Body of pancreas (tissue), 4 donors: ENCODE results near the gene UBE2D2. TPM values are rescaled to one million over a fixed set of nuclear protein-coding genes. Genes with fewer than 3 reads are reported as not detected.

ENCODE experiments used
- ATAC-seq: fragments of 150-250 bp; one replicate; pipeline ENCODE4 v1.9.1; 2016
- DNase-seq, 4 donors: peaks; one replicate each; pipeline ENCODE4 v3.0.0-alpha.2; 2019
- H3K27ac ChIP-seq, 4 donors: fragments of 200-600 bp; sonication (generic); 1 replicate in 3 of 4; 2 replicates in 1 of 4; pipeline versions ENCODE4 v1.5.1 to v1.6.1; 2016 to 2019; ENCODE audit warnings: mild to moderate bottlenecking in 1 of 4, mixed read lengths in 1 of 4, moderate library complexity in 1 of 4
- H3K27me3 ChIP-seq, 2 donors: fragments of 200-600 bp; sonication (generic); one replicate each; pipeline ENCODE4 v1.6.0; 2016; ENCODE audit warnings: mild to moderate bottlenecking in 1 of 2
- H3K36me3 ChIP-seq, 2 donors: fragments of 200-600 bp; sonication (generic); replicated peaks in 1 of 2; 2 replicates each; pipeline ENCODE4 v1.5.1; 2016; ENCODE audit warnings: low read depth in 2 of 2; ENCODE audit not compliant: insufficient read depth in 1 of 2
- H3K4me1 ChIP-seq: fragments of 200-600 bp; sonication (generic); one replicate; pipeline ENCODE4 v1.6.0; 2016
- H3K4me3 ChIP-seq, 2 donors: fragments of 200-600 bp; sonication (generic); 1 replicate in 1 of 2; 2 replicates in 1 of 2; pipeline ENCODE4 v1.5.1; 2016 to 2019
- H3K9me3 ChIP-seq, 3 donors: fragments of 200-600 bp; sonication (generic); 1 replicate in 2 of 3; 2 replicates in 1 of 3; pipeline ENCODE4 v1.5.1; 2016
- POLR2A ChIP-seq, 3 donors: fragments of 450-650 bp; IDR thresholded peaks; one replicate each; pipeline ENCODE4 v1.6.1; 2016; ENCODE audit warnings: antibody characterized with exemption in 3 of 3, mild to moderate bottlenecking in 2 of 3
- WGBS, 2 donors: methylation state at CpG; one replicate each; pipeline ENCODE4 v1.1.5; 2017; 5-methylcytosine and 5-hydroxymethylcytosine counted together
- intact Hi-C: fragments of 100-400 bp; cut with DNase I; formaldehyde crosslinking; loops from one replicate; pipeline ENCODE4 v1.15.1; 2023
- total RNA-seq, 2 donors: library from RNA; depleted of rRNA; stranded (reverse); fragments of >200 nt; gene quantifications; one replicate each; pipeline ENCODE4 v1.1.0, GENCODE V29; 2016
- TF ChIP-seq, protein P1 (sequence below), 7 experiments: fragments of 450-650 bp in 4 of 7; fragments of 200-600 bp in 3 of 7; sonication (generic) in 3 of 7; IDR thresholded peaks; one replicate each; pipeline ENCODE4 v1.5.1; 2016 to 2019; ENCODE audit warnings: antibody characterized with exemption in 7 of 7

UBE2D2 gene
- total RNA-seq, 2 donors from 2014 or later: 38.9 to 102 TPM

DNA sequence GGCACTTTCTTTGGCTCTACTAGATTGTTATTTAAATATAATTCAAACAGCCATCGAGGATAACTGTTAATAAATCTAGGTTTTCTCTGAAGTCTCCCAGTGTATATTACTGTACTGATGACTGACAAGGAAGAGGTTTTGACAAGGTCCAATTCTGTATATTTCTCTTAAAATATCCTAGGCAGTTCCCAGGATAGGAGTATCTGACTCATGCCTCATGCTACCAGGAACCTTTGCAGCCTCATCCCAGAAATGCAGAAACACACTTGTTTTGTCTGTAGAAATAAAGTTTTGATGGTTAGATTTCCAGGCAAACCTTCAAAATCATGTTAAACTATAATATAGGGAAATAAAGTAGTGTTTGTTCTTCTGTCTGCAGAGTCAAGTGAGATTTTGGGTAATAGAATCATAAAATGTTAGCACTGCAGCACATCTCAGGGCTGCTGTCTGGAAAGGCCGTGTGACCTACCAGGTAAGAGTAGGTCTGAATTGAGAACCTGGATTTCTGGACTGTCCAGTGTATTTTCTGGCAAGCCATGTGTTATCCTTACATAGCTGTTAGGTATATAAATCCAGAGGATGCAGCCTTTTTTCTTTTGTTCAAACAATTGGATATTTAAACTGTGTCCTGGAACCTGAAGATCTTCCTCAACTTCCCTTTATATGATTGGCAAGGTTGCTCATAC lies 8.3 kb downstream of the UBE2D2 start:
- TF ChIP-seq POLR2A (IDR thresholded peaks at IDR 0.05): no peak
- TF ChIP-seq, protein P1, sequence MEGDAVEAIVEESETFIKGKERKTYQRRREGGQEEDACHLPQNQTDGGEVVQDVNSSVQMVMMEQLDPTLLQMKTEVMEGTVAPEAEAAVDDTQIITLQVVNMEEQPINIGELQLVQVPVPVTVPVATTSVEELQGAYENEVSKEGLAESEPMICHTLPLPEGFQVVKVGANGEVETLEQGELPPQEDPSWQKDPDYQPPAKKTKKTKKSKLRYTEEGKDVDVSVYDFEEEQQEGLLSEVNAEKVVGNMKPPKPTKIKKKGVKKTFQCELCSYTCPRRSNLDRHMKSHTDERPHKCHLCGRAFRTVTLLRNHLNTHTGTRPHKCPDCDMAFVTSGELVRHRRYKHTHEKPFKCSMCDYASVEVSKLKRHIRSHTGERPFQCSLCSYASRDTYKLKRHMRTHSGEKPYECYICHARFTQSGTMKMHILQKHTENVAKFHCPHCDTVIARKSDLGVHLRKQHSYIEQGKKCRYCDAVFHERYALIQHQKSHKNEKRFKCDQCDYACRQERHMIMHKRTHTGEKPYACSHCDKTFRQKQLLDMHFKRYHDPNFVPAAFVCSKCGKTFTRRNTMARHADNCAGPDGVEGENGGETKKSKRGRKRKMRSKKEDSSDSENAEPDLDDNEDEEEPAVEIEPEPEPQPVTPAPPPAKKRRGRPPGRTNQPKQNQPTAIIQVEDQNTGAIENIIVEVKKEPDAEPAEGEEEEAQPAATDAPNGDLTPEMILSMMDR (IDR thresholded peaks at IDR 0.05): no peak
- Histone ChIP-seq H3K4me1 (peaks cover 41% of the 10 kb centered on the region), H3K9me3 (no peaks in the 10 kb centered on the region), H3K4me3 (no peak overlapping the region), H3K36me3 (no peaks in the 10 kb centered on the region), H3K27me3 (no peaks in the 10 kb centered on the region), H3K27ac (no peak overlapping the region)
- ATAC-seq: no peak
- intact Hi-C loops: no loop called here
- WGBS, 2 donors: 64 to 74% methylated on average over 2 of the region's 2 CpGs
- DNase-seq: no peak

DNA sequence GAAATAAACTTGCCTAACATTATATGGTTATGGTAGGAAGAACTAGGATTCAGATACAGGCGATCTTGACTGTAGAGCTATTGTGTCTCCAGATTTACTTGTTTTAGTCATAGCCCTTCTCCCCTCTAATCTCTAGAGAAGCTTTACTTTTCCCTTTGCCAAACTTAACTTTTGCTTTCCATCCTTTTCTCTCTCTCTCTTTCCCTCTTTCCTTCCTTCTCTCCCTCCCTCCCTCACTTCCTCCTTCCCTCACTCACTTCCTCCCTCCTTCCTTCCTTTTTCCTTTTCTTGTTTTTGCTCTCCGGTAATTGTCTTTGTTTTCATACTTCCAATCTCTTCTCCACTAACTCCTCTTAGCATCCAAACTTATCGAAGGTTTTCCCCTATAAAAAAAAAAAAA lies 10.4 kb downstream of the UBE2D2 start:
- Histone ChIP-seq H3K4me1 (peaks cover 29% of the 10 kb centered on the region), H3K27me3 (no peaks in the 10 kb centered on the region), H3K4me3 (no peak overlapping the region), H3K27ac (peak overlapping the region in 2 of 4 donors; percentile 28 to 68), H3K9me3 (no peaks in the 10 kb centered on the region), H3K36me3 (no peaks in the 10 kb centered on the region)
- TF ChIP-seq, protein P1 (IDR thresholded peaks at IDR 0.05): no peak
- TF ChIP-seq POLR2A (IDR thresholded peaks at IDR 0.05): no peak
- DNase-seq: no peak
- WGBS, 2 donors: 56 to 65% methylated on average over 3 of the region's 3 CpGs
- ATAC-seq: no peak
- intact Hi-C loops: no loop called here

DNA sequence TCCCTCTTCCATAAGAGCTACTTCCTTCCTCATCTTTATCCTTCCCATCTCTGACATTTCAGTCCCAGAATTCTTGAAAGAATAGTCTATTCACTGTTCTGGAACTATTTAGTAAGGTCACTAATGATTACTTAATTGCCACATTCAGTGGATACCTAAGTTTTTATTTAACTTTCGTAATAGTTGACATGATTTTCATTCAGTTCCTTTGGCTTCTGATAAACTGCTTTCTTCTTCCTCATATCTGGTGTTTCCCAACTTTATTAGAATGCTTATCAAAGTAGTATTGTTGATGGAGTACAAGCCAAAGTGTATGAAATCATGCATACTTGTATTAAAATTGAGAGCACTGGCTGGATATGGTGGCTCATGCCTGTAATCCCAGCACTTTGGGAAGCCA lies 10.8 kb downstream of the UBE2D2 start:
- Histone ChIP-seq H3K9me3 (no peaks in the 10 kb centered on the region), H3K4me1 (peaks cover 31% of the 10 kb centered on the region), H3K36me3 (no peaks in the 10 kb centered on the region), H3K27ac (peak overlapping the region in 2 of 4 donors; percentile 28 to 68), H3K27me3 (no peaks in the 10 kb centered on the region), H3K4me3 (no peak overlapping the region)
- intact Hi-C loops: no loop called here
- TF ChIP-seq, protein P1 (IDR thresholded peaks at IDR 0.05): no peak
- no peak for TF ChIP-seq POLR2A (IDR thresholded peaks at IDR 0.05)
- peak; percentile 71 for ATAC-seq
- no peak for DNase-seq
- WGBS, 2 donors: 29 to 44% methylated on average over 1 of the region's 1 CpG

DNA sequence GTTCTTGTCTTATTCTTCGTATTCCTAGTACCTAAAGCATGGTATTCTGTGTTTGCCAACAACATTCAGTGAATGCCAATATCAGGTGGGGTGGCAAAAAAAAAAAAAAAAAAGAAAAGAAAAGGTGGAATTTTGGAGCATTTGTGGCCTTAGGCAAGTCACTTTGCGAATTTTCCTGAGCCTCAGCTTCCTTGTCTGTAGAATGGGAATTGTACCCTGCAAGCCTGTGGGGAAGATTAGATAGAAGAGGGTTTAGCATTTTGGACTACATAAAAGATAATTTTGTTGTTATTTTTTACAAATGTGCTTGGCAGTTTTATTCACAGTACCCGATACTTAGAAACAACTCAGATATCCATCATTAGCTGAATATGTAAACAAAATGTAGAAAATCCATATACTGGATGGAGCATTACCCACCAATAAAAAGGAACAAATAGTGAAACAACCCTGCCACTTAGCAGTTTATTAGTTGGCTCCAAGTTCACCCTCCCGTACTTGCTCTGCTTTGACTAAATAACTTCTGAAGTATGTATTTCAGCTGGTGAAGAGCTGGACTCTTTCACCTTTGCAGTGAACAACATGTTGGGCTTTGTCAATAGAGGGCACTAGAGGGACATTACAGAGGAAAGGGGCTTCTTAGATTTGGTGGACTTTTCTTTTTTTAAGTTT lies 13.6 kb downstream of the UBE2D2 start:
- H3K36me3 ChIP-seq: no peaks in the 10 kb centered on the region
- no peaks in the 10 kb centered on the region for H3K9me3 ChIP-seq
- TF ChIP-seq, protein P1 (IDR thresholded peaks at IDR 0.05): peak; percentile 11 to 47 (median 31)
- no peak for TF ChIP-seq POLR2A (IDR thresholded peaks at IDR 0.05)
- intact Hi-C loops: no loop called here
- no peaks in the 10 kb centered on the region for H3K27me3 ChIP-seq
- H3K4me1 ChIP-seq: peaks cover 47% of the 10 kb centered on the region
- 46 to 49% methylated on average over 4 of the region's 4 CpGs for WGBS, 2 donors
- no peak for DNase-seq
- H3K4me3 ChIP-seq: no peak overlapping the region
- H3K27ac ChIP-seq: no peak overlapping the region
- peak; percentile 45 for ATAC-seq

DNA sequence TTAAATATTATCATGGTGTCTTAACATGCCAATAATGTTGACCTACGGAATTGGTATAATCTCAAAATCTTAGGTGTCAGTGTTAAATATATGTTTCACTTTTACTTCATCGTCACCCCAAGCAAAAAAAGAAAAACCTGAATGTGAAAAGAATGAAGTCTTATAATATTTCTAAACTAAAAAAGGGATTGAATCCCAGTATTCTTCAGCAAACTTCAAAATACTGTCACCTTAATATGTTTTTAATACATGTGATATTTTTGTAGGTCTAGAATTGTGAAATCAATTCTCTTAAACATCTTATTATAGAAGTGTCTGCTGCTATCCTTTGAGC lies 14.1 kb downstream of the UBE2D2 start:
- no peak for TF ChIP-seq POLR2A (IDR thresholded peaks at IDR 0.05)
- TF ChIP-seq, protein P1 (IDR thresholded peaks at IDR 0.05): no peak
- Histone ChIP-seq H3K9me3 (no peaks in the 10 kb centered on the region), H3K4me3 (no peak overlapping the region), H3K4me1 (peaks cover 47% of the 10 kb centered on the region), H3K27ac (no peak overlapping the region), H3K36me3 (no peaks in the 10 kb centered on the region), H3K27me3 (no peaks in the 10 kb centered on the region)
- WGBS, 2 donors: 70 to 73% methylated on average over 2 of the region's 2 CpGs
- DNase-seq (no peak), ATAC-seq (no peak)
- intact Hi-C loops: no loop called here
